Endothelial cell of umbilical vein (primary cell): ENCODE measurements around the gene TMCO2. TPM values are rescaled to one million over a fixed set of nuclear protein-coding genes. Genes with fewer than 3 reads are reported as not detected.

Experiments used
- BruUV-seq: library from RNA; stranded (reverse); fragments of 400-500 nt; replicated peaks from 2 replicates; lab custom pipeline; 2021; lab: Mats Ljungman, UMichigan
- CTCF ChIA-PET: fragments of 300-600, 350-600 bp; sonication (Branson Sonifier 250); formaldehyde crosslinking; loops from one replicate; lab custom pipeline; 2021; ENCODE audit warnings: antibody characterized with exemption, inconsistent platforms; lab: Charles Lee
- POLR2A ChIA-PET: fragments of 300-600, 350-600 bp; sonication (Branson Sonifier 250); formaldehyde crosslinking; loops from one replicate; lab custom pipeline; 2021; ENCODE audit warnings: antibody characterized with exemption, inconsistent platforms; lab: Charles Lee
- DNase-seq: peaks from one replicate; pipeline ENCODE4 v3.0.0-alpha.2; 2011; ENCODE audit warnings: low read depth, low spot score
- FAIRE-seq: peaks from 2 replicates; lab custom pipeline; 2011; peaks lifted over from hg19 to GRCh38; lab: Jason Lieb, UNC
- H2AFZ ChIP-seq: 2 replicates; pipeline ENCODE4 v1.6.0; 2012; ENCODE audit warnings: low read depth, low read length, control low read depth, inconsistent platforms
- H3K27ac ChIP-seq: 2 replicates; pipeline ENCODE4 v1.5.1; 2011; ENCODE audit warnings: low read depth, mild to moderate bottlenecking, control low read depth, low read length, moderate library complexity; ENCODE audit not compliant: insufficient read depth
- H3K27me3 ChIP-seq, 2 experiments: 2 replicates each; pipeline versions ENCODE4 v1.6.0 to v1.6.1; 2011; ENCODE audit warnings: low read length in 2 of 2, mixed read lengths in 1 of 2; ENCODE audit not compliant: control insufficient read depth in 2 of 2, insufficient read depth in 2 of 2
- H3K36me3 ChIP-seq, 2 experiments: 2 replicates in 1 of 2; 3 replicates in 1 of 2; pipeline ENCODE4 v1.5.1; 2011; ENCODE audit warnings: low read length in 2 of 2, mild to moderate bottlenecking in 1 of 2, moderate library complexity in 1 of 2; ENCODE audit not compliant: control insufficient read depth in 2 of 2, insufficient read depth in 2 of 2; ENCODE audit errors: extremely low read depth in 1 of 2
- H3K4me1 ChIP-seq: 3 replicates; pipeline ENCODE4 v1.5.1; 2011; ENCODE audit warnings: mild to moderate bottlenecking, low read length; ENCODE audit not compliant: control insufficient read depth, insufficient read depth; ENCODE audit errors: extremely low read depth
- H3K4me2 ChIP-seq: 2 replicates; pipeline ENCODE4 v1.6.1; 2011; ENCODE audit warnings: low read length, control low read depth, mixed read lengths; ENCODE audit not compliant: insufficient read depth
- H3K4me3 ChIP-seq, 3 experiments: fragments of 200-600 bp in 1 of 3; sonication (generic), shearing (Covaris generic) in 1 of 3; replicated peaks in 1 of 3; 2 replicates each; pipeline ENCODE4 v1.5.1; 2011 to 2016; ENCODE audit warnings: control low read depth in 3 of 3, low read length in 3 of 3, mild to moderate bottlenecking in 2 of 3, inconsistent platforms in 1 of 3, low read depth in 1 of 3, moderate library complexity in 1 of 3; ENCODE audit not compliant: insufficient read depth in 1 of 3
- H3K79me2 ChIP-seq: 2 replicates; pipeline ENCODE4 v1.6.0; 2012; ENCODE audit warnings: low read length, inconsistent platforms; ENCODE audit not compliant: control insufficient read depth, insufficient read depth
- H3K9ac ChIP-seq: replicated peaks from 2 replicates; pipeline ENCODE3; 2011; ENCODE audit warnings: low read length, control low read depth; ENCODE audit not compliant: insufficient read depth; ENCODE audit errors: extremely low read depth
- H3K9me1 ChIP-seq: replicated peaks from 3 replicates; pipeline ENCODE4 v1.6.0; 2011; ENCODE audit warnings: mild to moderate bottlenecking, low read length; ENCODE audit not compliant: control insufficient read depth, insufficient read depth; ENCODE audit errors: extremely low read depth
- H3K9me3 ChIP-seq: replicated peaks from 2 replicates; pipeline ENCODE4 v1.5.1; 2012; ENCODE audit warnings: low read length, inconsistent platforms; ENCODE audit not compliant: control insufficient read depth, insufficient read depth
- H4K20me1 ChIP-seq: replicated peaks from 2 replicates; pipeline ENCODE3; 2011; ENCODE audit warnings: mild to moderate bottlenecking, low read length; ENCODE audit not compliant: control insufficient read depth, insufficient read depth; ENCODE audit errors: extremely low read depth
- EZH2 ChIP-seq: IDR thresholded peaks from 2 replicates; pipeline ENCODE4 v1.6.1; 2012; ENCODE audit warnings: borderline replicate concordance, low read depth, mild to moderate bottlenecking, moderate library complexity, low read length, inconsistent platforms; ENCODE audit not compliant: severe bottlenecking
- FOS ChIP-seq: IDR thresholded peaks from 2 replicates; pipeline ENCODE4 v1.6.1; 2011; ENCODE audit warnings: mild to moderate bottlenecking, low read length, moderate library complexity, borderline replicate concordance; ENCODE audit not compliant: insufficient read depth
- GATA2 ChIP-seq: IDR thresholded peaks from 2 replicates; pipeline ENCODE4 v1.7.0; 2011; ENCODE audit warnings: low read depth, mild to moderate bottlenecking, moderate library complexity, mixed read lengths, low read length; ENCODE audit not compliant: insufficient read length, insufficient read depth
- JUN ChIP-seq: IDR thresholded peaks from 2 replicates; pipeline ENCODE4 v1.6.1; 2011; ENCODE audit warnings: borderline replicate concordance, low read depth; ENCODE audit not compliant: insufficient read length, insufficient read depth
- MYC ChIP-seq: IDR thresholded peaks from one replicate; pipeline ENCODE4 v1.6.1; 2011; ENCODE audit warnings: mild to moderate bottlenecking, low read depth, low read length
- POLR2A ChIP-seq: IDR thresholded peaks from 2 replicates; pipeline ENCODE4 v1.6.1; 2012; ENCODE audit warnings: low read depth, mild to moderate bottlenecking, control low read depth, low read length
- POLR2AphosphoS5 ChIP-seq: IDR thresholded peaks from 2 replicates; pipeline ENCODE4 v1.6.1; 2012; ENCODE audit warnings: low read depth, mild to moderate bottlenecking, control low read depth, low read length, moderate library complexity; ENCODE audit not compliant: insufficient read depth
- dilution Hi-C: fragments of 300-500 bp; cut with MboI; formaldehyde crosslinking; loops from one replicate; pipeline ENCODE4 v1.15.0; 2019; ENCODE audit warnings: low sequenced_read_pairs; ENCODE audit not compliant: extremely low pct_ligation_motif_present
- intact Hi-C: fragments of 100-400 bp; cut with micrococcal nuclease; formaldehyde crosslinking; loops from one replicate; pipeline ENCODE4 v1.10.0; 2022
- polyA plus RNA-seq, 4 experiments: library from polyadenylated mRNA; depleted of rRNA in 3 of 4; stranded (reverse) in 3 of 4; unstranded in 1 of 4; fragments of >200 nt; gene quantifications; 2 replicates each; pipeline versions ENCODE4 v1.2.1 to v1.2.3, GENCODE V29; 2011 to 2012; ENCODE audit warnings: missing spikeins in 1 of 4
- total RNA-seq: library from RNA; stranded (reverse); gene quantifications from 2 replicates; pipeline ENCODE4 v1.2.3, GENCODE V29; 2021
- TF ChIP-seq, protein P1 (sequence below), 2 donors: IDR thresholded peaks; 1 replicate in 1 of 2; 2 replicates in 1 of 2; pipeline ENCODE4 v1.5.1; 2011; ENCODE audit warnings: low read length in 2 of 2, mild to moderate bottlenecking in 2 of 2, moderate library complexity in 2 of 2, control low read depth in 1 of 2, inconsistent platforms in 1 of 2, low read depth in 1 of 2; ENCODE audit not compliant: insufficient read depth in 1 of 2; ENCODE audit errors: extremely low read depth in 1 of 2
- TF ChIP-seq, protein P2 (sequence below): IDR thresholded peaks from 2 replicates; pipeline ENCODE4 v1.6.1; 2011; ENCODE audit not compliant: insufficient read depth, insufficient read length

Gene TMCO2
- total and polyA plus RNA-seq, 2 donors (not counting 3 experiments of a cell fraction or from before 2014, with no cell fraction given): not detected

GRCh38 chr1:40258445-40258769 is 10.7 kb downstream of the TMCO2 start:
- Histone ChIP-seq H3K79me2 (peaks cover 29% of the 10 kb centered on the region), H3K9ac (peak overlapping the region; percentile 86), H3K27ac (peak overlapping the region; percentile 52), H3K9me1 (no peaks in the 10 kb centered on the region), H3K36me3 (peaks cover 8 to 10% of the 10 kb centered on the region in 2 experiments), H3K4me3 (peak overlapping the region; percentile 59 to 91 (median 89)), H3K27me3 (no peaks in the 10 kb centered on the region), H4K20me1 (no peaks in the 10 kb centered on the region), H3K4me1 (peaks cover 9% of the 10 kb centered on the region), H2AFZ (peak overlapping the region; percentile 87), H3K9me3 (no peaks in the 10 kb centered on the region), H3K4me2 (peak overlapping the region; percentile 80)
- DNase-seq (peak; percentile 62), FAIRE-seq (no peak)
- ChIA-PET CTCF (interaction anchor here (1.0 to 1.4 kb wide), 4 partner anchors 10 to 114 kb away, joined by 5 to 6 read pairs (median 6); partner anchors contain the start of gene TMCO2), POLR2A (no interaction called here)
- intact Hi-C loops (loop anchor here (1.0 to 5.0 kb wide), 3 partner anchors 57 to 216 kb away; partner anchors contain the start of genes CAP1 and RLF), dilution Hi-C loops (no loop called here)
- TSS peak; percentile 68 for BruUV-seq
- TF ChIP-seq EZH2 (no peak), FOS (no peak), POLR2AphosphoS5 (no peak)

DNA sequence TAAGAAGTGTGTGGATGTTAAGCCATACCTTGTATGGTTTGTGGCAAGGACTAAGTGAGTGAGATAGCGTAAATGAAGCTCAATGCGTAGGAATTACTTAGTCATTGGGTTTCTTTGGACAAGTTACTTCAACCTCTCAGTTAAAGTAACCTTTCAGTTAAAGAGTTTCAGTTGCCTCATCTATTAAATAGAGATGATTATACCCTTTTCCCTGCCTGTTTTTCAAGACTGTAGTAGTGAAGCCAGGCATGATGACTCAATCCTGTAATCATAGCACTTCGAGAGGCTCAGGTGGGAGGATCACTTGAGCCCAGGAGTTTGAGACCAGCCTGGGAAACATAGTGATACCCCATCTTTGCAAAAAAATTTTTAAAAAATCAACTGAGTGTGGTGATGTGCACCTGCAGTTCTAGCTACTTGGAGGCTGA is 16.6 kb downstream of the TMCO2 start:
- DNase-seq (no peak), FAIRE-seq (no peak)
- Histone ChIP-seq H3K79me2 (peaks cover 20% of the 10 kb centered on the region), H3K9me3 (no peaks in the 10 kb centered on the region), H3K27ac (no peak overlapping the region), H3K9ac (no peak overlapping the region), H3K9me1 (no peaks in the 10 kb centered on the region), H3K4me1 (no peaks in the 10 kb centered on the region), H3K36me3 (peaks cover 10 to 13% of the 10 kb centered on the region in 2 experiments), H2AFZ (no peak overlapping the region), H3K4me3 (no peak overlapping the region), H3K4me2 (no peak overlapping the region), H4K20me1 (no peaks in the 10 kb centered on the region), H3K27me3 (no peaks in the 10 kb centered on the region)
- TF ChIP-seq POLR2A (no peak), JUN (no peak), GATA2 (no peak), FOS (no peak), MYC (no peak), POLR2AphosphoS5 (no peak), EZH2 (no peak)
- TF ChIP-seq, protein P1, sequence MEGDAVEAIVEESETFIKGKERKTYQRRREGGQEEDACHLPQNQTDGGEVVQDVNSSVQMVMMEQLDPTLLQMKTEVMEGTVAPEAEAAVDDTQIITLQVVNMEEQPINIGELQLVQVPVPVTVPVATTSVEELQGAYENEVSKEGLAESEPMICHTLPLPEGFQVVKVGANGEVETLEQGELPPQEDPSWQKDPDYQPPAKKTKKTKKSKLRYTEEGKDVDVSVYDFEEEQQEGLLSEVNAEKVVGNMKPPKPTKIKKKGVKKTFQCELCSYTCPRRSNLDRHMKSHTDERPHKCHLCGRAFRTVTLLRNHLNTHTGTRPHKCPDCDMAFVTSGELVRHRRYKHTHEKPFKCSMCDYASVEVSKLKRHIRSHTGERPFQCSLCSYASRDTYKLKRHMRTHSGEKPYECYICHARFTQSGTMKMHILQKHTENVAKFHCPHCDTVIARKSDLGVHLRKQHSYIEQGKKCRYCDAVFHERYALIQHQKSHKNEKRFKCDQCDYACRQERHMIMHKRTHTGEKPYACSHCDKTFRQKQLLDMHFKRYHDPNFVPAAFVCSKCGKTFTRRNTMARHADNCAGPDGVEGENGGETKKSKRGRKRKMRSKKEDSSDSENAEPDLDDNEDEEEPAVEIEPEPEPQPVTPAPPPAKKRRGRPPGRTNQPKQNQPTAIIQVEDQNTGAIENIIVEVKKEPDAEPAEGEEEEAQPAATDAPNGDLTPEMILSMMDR (IDR thresholded peaks at IDR 0.05; ENCODE audit: extremely low read depth in 1 of 2, insufficient read depth in 1 of 2, low read depth in 1 of 2, low read length in 2 of 2): no peak
- TF ChIP-seq, protein P2, sequence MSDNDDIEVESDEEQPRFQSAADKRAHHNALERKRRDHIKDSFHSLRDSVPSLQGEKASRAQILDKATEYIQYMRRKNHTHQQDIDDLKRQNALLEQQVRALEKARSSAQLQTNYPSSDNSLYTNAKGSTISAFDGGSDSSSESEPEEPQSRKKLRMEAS: no peak
- ChIA-PET POLR2A (no interaction called here), CTCF (interaction anchor here (0.9 to 1.2 kb wide), 2 partner anchors 51 to 140 kb away, joined by 3 read pairs; no protein-coding TSS in a partner anchor)
- dilution Hi-C loops: no loop called here
- intact Hi-C loops: no loop called here
- BruUV-seq: no TSS peak
